HCT116 (cell line): ENCODE measurements around the gene PRPSAP1.

Experiments used
- CBX3 ChIP-seq: IDR thresholded peaks from 2 replicates; pipeline ENCODE4 v1.6.1; 2012; ENCODE audit warnings: low read depth
- CEBPB ChIP-seq: IDR thresholded peaks from 2 replicates; pipeline ENCODE4 v1.6.1; 2012; ENCODE audit warnings: low read depth
- CTCF ChIP-seq, 3 experiments: fragments of 200-600 bp in 1 of 3; sonication (generic) in 1 of 3; IDR thresholded peaks in 2 of 3; conservative IDR thresholded peaks in 1 of 3; 2 replicates each; pipeline ENCODE4 v1.5.1; 2012 to 2017; ENCODE audit warnings: low read depth in 2 of 3, low read length in 2 of 3, antibody characterized with exemption in 1 of 3, borderline replicate concordance in 1 of 3, control low read depth in 1 of 3, mild to moderate bottlenecking in 1 of 3, mixed read lengths in 1 of 3, mixed run types in 1 of 3, moderate library complexity in 1 of 3; ENCODE audit not compliant: insufficient read depth in 1 of 3
- EZH2 ChIP-seq: fragments of 200-600 bp; sonication (generic); IDR thresholded peaks from 2 replicates; pipeline ENCODE4 v1.6.1; 2017; ENCODE audit warnings: antibody characterized with exemption, mixed run types
- EZH2phosphoT487 ChIP-seq: fragments of 200-600 bp; IDR thresholded peaks from 2 replicates; pipeline ENCODE4 v1.6.1; 2018; ENCODE audit warnings: antibody characterized with exemption, borderline replicate concordance
- MAX ChIP-seq: IDR thresholded peaks from 2 replicates; pipeline ENCODE4 v1.6.1; 2012
- POLR2A ChIP-seq: IDR thresholded peaks from 2 replicates; pipeline ENCODE4 v1.7.0; 2011; ENCODE audit warnings: borderline replicate concordance; ENCODE audit not compliant: insufficient read depth, insufficient read length; ENCODE audit errors: extremely low read depth
- POLR2AphosphoS5 ChIP-seq: IDR thresholded peaks from 2 replicates; pipeline ENCODE4 v1.6.1; 2011; ENCODE audit warnings: mild to moderate bottlenecking, low read depth, low read length, moderate library complexity
- RAD21 ChIP-seq: IDR thresholded peaks from 2 replicates; pipeline ENCODE4 v1.6.1; 2012; ENCODE audit warnings: low read depth, mild to moderate bottlenecking
- SIN3A ChIP-seq: IDR thresholded peaks from 2 replicates; pipeline ENCODE4 v1.6.1; 2012; ENCODE audit warnings: low read depth
- TCF7L2 ChIP-seq: IDR thresholded peaks from 2 replicates; pipeline ENCODE4 v1.7.0; 2011; ENCODE audit warnings: borderline replicate concordance, inconsistent platforms; ENCODE audit not compliant: insufficient read depth, insufficient read length; ENCODE audit errors: extremely low read depth
- YY1 ChIP-seq: IDR thresholded peaks from 2 replicates; pipeline ENCODE4 v1.6.1; 2011; ENCODE audit warnings: low read length, low read depth, moderate library complexity, mild to moderate bottlenecking; ENCODE audit not compliant: insufficient replicate concordance; ENCODE audit errors: extremely low read depth
- ZNF274 ChIP-seq: fragments of 200-500 bp; sonication (Bioruptor generic); IDR thresholded peaks from 2 replicates; pipeline ENCODE4 v1.6.1; 2014; ENCODE audit warnings: mild to moderate bottlenecking, low read depth, low read length, inconsistent platforms
- TF ChIP-seq, protein P1 (sequence below): IDR thresholded peaks from 2 replicates; pipeline ENCODE4 v1.6.1; 2012

DNA sequence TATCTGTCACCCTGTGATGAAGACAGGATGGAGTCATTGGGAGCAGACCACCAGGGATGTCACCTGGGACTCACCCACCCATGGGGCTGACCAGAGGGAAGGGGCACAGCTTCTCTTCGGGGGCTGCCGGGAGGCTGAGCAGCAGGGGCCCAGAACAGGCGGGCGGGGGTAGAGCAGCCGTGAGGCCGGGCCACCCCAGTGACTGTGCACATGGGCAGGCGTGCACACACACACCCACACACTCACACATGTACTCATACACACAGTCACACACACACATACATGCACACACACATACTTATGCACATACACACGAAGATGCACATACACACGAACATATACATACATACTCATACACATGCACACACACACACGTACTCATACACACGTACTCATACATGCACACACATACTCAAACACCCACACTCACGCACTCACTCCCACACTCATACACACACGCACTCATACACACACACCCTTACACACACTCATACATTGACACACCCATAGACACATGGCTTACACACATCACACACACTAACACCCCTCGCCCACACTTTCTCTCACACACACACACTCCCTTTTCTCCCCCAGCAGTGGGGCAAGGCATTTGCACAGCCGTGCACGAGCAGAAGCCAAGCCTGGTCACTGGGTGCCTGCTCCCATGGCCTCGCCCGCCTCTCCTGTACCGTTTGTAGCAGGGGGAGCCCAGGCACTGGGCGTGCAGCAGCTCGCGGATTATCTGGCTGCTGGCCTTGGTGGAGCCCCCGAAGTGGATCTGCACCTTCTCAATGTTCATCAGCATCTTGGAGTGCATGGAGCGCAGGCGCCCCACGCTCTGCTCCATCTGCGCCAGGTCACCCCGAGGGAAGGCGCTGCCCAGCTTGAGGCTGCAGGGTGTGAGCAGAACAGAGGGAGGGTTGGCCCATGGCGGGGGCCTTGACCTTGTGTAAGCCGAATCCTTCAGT is 76.1 kb downstream of the PRPSAP1 start:
- TF ChIP-seq EZH2 (no peak), CTCF (IDR thresholded peaks at IDR 0.05 in 2 of 3, conservative IDR thresholded peaks at IDR 0.05 in 1 of 3; ENCODE audit: borderline replicate concordance in 1 of 3, insufficient read depth in 1 of 3, low read depth in 2 of 3, low read length in 2 of 3) (no peak), TCF7L2 (no peak), CEBPB (no peak), POLR2AphosphoS5 (no peak), EZH2phosphoT487 (no peak), POLR2A (no peak), ZNF274 (no peak), MAX (no peak), YY1 (no peak), CBX3 (no peak), RAD21 (no peak), SIN3A (no peak)
- TF ChIP-seq, protein P1, sequence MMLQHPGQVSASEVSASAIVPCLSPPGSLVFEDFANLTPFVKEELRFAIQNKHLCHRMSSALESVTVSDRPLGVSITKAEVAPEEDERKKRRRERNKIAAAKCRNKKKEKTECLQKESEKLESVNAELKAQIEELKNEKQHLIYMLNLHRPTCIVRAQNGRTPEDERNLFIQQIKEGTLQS = no peak
